Body of pancreas (tissue), 4 donors: ENCODE results near the gene RNF222.

Experiments
- CTCF ChIP-seq, 7 experiments: fragments of 450-650 bp in 4 of 7; fragments of 200-600 bp in 3 of 7; sonication (generic) in 3 of 7; IDR thresholded peaks; one replicate each; pipeline ENCODE4 v1.5.1; 2016 to 2019; ENCODE audit warnings: antibody characterized with exemption in 7 of 7
- POLR2A ChIP-seq, 3 donors: fragments of 450-650 bp; IDR thresholded peaks; one replicate each; pipeline ENCODE4 v1.6.1; 2016; ENCODE audit warnings: antibody characterized with exemption in 3 of 3, mild to moderate bottlenecking in 2 of 3

DNA sequence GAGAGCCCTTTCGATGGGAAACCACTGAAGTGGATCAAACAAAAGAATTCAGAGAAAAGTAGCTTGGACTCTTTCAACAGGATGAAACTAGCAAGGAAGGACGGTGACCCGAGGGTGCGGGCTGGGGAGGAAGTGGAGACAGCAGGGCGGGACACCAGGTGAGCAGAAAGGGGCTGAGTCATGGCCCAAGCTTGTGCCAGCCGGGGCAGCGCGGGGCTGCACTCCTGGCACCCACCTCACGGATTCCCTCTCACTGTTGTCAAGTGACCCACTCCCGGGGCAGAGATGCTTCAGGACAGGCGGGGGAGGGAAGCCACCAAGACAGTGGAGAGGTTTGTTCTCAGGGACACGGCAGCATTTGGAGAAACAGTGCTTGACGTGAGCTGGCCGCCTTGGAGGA is 10.7 kb upstream of the RNF222 start:
- TF ChIP-seq CTCF (IDR thresholded peaks at IDR 0.05) (no peak), POLR2A (IDR thresholded peaks at IDR 0.05) (no peak)
